GM18511 (cell line): Measurements from ENCODE around the gene FOLR3.
"Not testable (repeated sequence)": the region's sequence is repeated elsewhere in the genome, so short reads cannot be mapped to it uniquely, and the experiment has no call there.

Source experiments
- ATAC-seq: cut with Tn5 transposase; IDR thresholded peaks from one replicate; pipeline ENCODE4 v1.9.1; 2021; ENCODE audit warnings: mild to moderate bottlenecking, moderate library complexity; ENCODE audit not compliant: unreplicated experiment

The FOLR3 gene

GRCh38 chr11:72160319-72160718 lies 24.8 kb downstream of the FOLR3 start:
- no peak for ATAC-seq

- ATAC-seq, result no peak
These were observed 27.5 kb downstream of the FOLR3 start for GRCh38 chr11:72162891-72163492.

GRCh38 chr11:72164187-72164586 lies 28.7 kb downstream of the FOLR3 start:
- not testable (repeated sequence) for ATAC-seq

- not testable (repeated sequence) for ATAC-seq
These were observed 33.6 kb downstream of the FOLR3 start for GRCh38 chr11:72169046-72169555.

- not testable (repeated sequence) for ATAC-seq
These were observed 34.2 kb downstream of the FOLR3 start for GRCh38 chr11:72169754-72170153.

GRCh38 chr11:72172043-72172442 lies 36.5 kb downstream of the FOLR3 start:
- ATAC-seq, result not testable (repeated sequence)

- ATAC-seq, result no peak
These were observed 37.8 kb downstream of the FOLR3 start for GRCh38 chr11:72173291-72173690.

- no peak for ATAC-seq
These were observed 39.0 kb downstream of the FOLR3 start for GRCh38 chr11:72174302-72175070.

GRCh38 chr11:72177656-72178055 lies 42.1 kb downstream of the FOLR3 start:
- no peak for ATAC-seq

GRCh38 chr11:72179049-72179803 lies 43.7 kb downstream of the FOLR3 start:
- ATAC-seq, result no peak

- ATAC-seq, result no peak
These were observed 44.4 kb downstream of the FOLR3 start for GRCh38 chr11:72179804-72180396.

GRCh38 chr11:72180892-72181552 lies 45.5 kb downstream of the FOLR3 start:
- not testable (repeated sequence) for ATAC-seq

GRCh38 chr11:72181553-72181958 lies 46.0 kb downstream of the FOLR3 start:
- not testable (repeated sequence) for ATAC-seq

- no peak for ATAC-seq
These were observed 52.7 kb downstream of the FOLR3 start for GRCh38 chr11:72188267-72188666.
